ENCODE data around the gene ARHGEF19. TPM values are rescaled to one million over a fixed set of nuclear protein-coding genes. Genes with fewer than 3 reads are reported as not detected.

ARHGEF19 gene
- total and polyA plus RNA-seq, 2 of the 4 experiments (the other 2 are of a cell fraction), result 4.5 to 16.8 TPM

GRCh38 chr1:16207318-16208269 is 4.9 kb downstream of the ARHGEF19 start:
- in situ Hi-C loops (cut with MboI; ENCODE audit: low sequenced_read_pairs), result no loop called here
- BruUV-seq (replicated peaks), result no TSS peak

More at GRCh38 chr1:16207318-16208269, 4.9 kb downstream of the ARHGEF19 start:
- POLR2A ChIA-PET (ENCODE audit: unreplicated experiment), result interaction anchor here (0.7 kb wide), 2 partner anchors 10 to 19 kb away, joined by 3 read pairs; no protein-coding TSS in a partner anchor
- Histone ChIP-seq H3K27me3 (ENCODE audit: control insufficient read depth, insufficient read depth, low read length) (no peaks in the 10 kb centered on the region), H2AK5ac (ENCODE audit: low read depth, low read length) (peak overlapping the region; percentile 86), H2BK15ac (ENCODE audit: low read depth, low read length) (no peak overlapping the region; the same call in 2 of the 3 replicates), H4K20me1 (ENCODE audit: insufficient read depth, low read length) (no peaks in the 10 kb centered on the region), H3K23ac (ENCODE audit: low read depth, low read length) (peak overlapping the region; percentile 92), H2BK120ac (ENCODE audit: low read depth, low read length) (peak overlapping the region; percentile 21), H3K9me1 (ENCODE audit: insufficient read depth, low read length) (peaks cover 6% of the 10 kb centered on the region; the same call in 1 of the 2 replicates), H3K79me1 (ENCODE audit: low read depth in 1 of 2, low read length in 2 of 2) (peaks cover 7 to 21% of the 10 kb centered on the region in 2 experiments; a peak in 3 of 4 replicates), H3K4me1 (ENCODE audit: control insufficient read depth, insufficient read depth, low read length) (peaks cover 9% of the 10 kb centered on the region), H3K18ac (ENCODE audit: low read depth, low read length) (peak overlapping the region; percentile 68), H2BK5ac (ENCODE audit: low read depth, low read length, poor library complexity, severe bottlenecking) (peak overlapping the region; percentile 77), H3K4me2 (ENCODE audit: low read depth, low read length) (peak overlapping the region; percentile 83), H3K27ac (ENCODE audit: insufficient read depth, low read length) (peak overlapping the region; percentile 76), H3K4ac (ENCODE audit: low read depth, low read length) (peak overlapping the region; percentile 84), H2BK20ac (ENCODE audit: low read depth, low read length) (peak overlapping the region; percentile 16), H4K91ac (ENCODE audit: insufficient read depth, low read depth, low read length) (peak overlapping the region; percentile 65), H4K5ac (ENCODE audit: low read depth, low read length) (peak overlapping the region; percentile 79), H3K9me3 (ENCODE audit: control insufficient read depth, insufficient read depth, low read length) (no peaks in the 10 kb centered on the region), H3K14ac (replicated peaks; ENCODE audit: low read depth, low read length) (peak overlapping the region; percentile 80), H3K56ac (ENCODE audit: extremely low read depth, insufficient read depth, low read length) (peak overlapping the region; percentile 91), H4K8ac (ENCODE audit: low read depth in 2 of 2, low read length in 2 of 2) (peak overlapping the region; percentile 59 to 96), H2AK9ac (replicated peaks; ENCODE audit: low read depth, low read length, poor library complexity) (peak overlapping the region; percentile 92), H3K9ac (ENCODE audit: low read depth, low read length) (peak overlapping the region; percentile 80), H2AFZ (replicated peaks; ENCODE audit: low read length, poor library complexity) (peak overlapping the region; percentile 83), H3K36me3 (ENCODE audit: control insufficient read depth, insufficient read depth, low read length) (no peaks in the 10 kb centered on the region; the same call in 1 of the 2 replicates), H3K4me3 (ENCODE audit: insufficient read depth, low read depth, low read length) (peak overlapping the region; percentile 32)
- dilution Hi-C loops (cut with HindIII; ENCODE audit: low sequenced_read_pairs, unreplicated experiment) (no loop called here), intact Hi-C loops (cut with micrococcal nuclease) (loop anchor here (5.0 kb wide), 2 partner anchors 35 to 160 kb away; partner anchors contain the start of gene SZRD1)
- DNase-seq, result no peak
- no peak for ATAC-seq (ENCODE audit: low read depth)
- 55% methylated on average over 11 of the region's 51 CpGs; no CpG with 5 or more reads in 1 of the 2 experiments for WGBS, 2 experiments (ENCODE audit: extremely low coverage in 2 of 2, insufficient read length in 1 of 2)
- CTCF ChIA-PET, result interaction anchor here (0.6 kb wide), 1 partner anchor 12 kb away, joined by 3 read pairs; no protein-coding TSS in a partner anchor
- TF ChIP-seq MAZ (IDR thresholded peaks at IDR 0.05; ENCODE audit: borderline replicate concordance, low read depth, low read length) (no peak), BHLHE40 (IDR thresholded peaks at IDR 0.05; ENCODE audit: low read depth, low read length) (no peak), CHD1 (IDR thresholded peaks at IDR 0.05; ENCODE audit: low read depth, low read length) (no peak), ELK1 (IDR thresholded peaks at IDR 0.05; ENCODE audit: borderline replicate concordance, low read depth, low read length) (no peak), SMC3 (IDR thresholded peaks at IDR 0.05; ENCODE audit: low read depth, low read length) (no peak), CTCF (conservative IDR thresholded peaks at IDR 0.05; ENCODE audit: low read depth, low read length) (no peak), MAFK (IDR thresholded peaks at IDR 0.05; ENCODE audit: low read depth, low read length) (no peak), RAD21 (IDR thresholded peaks at IDR 0.05; ENCODE audit: low read length) (no peak), POLR2A (IDR thresholded peaks at IDR 0.05; ENCODE audit: low read depth, low read length) (no peak), FOS (IDR thresholded peaks at IDR 0.05; ENCODE audit: low read depth, low read length) (no peak), NFE2L2 (IDR thresholded peaks at IDR 0.05; ENCODE audit: low read depth, low read length) (no peak), CEBPB (IDR thresholded peaks at IDR 0.05; ENCODE audit: low read depth, low read length) (no peak), RCOR1 (IDR thresholded peaks at IDR 0.05; ENCODE audit: insufficient replicate concordance, low read length) (no peak), MXI1 (IDR thresholded peaks at IDR 0.05; ENCODE audit: borderline replicate concordance, low read depth, low read length) (no peak), RFX5 (IDR thresholded peaks at IDR 0.05; ENCODE audit: low read depth, low read length) (no peak)
